Upper lobe of right lung (tissue), 1 donor: ENCODE measurements around the gene ERC2. TPM values are rescaled to one million over a fixed set of nuclear protein-coding genes. Genes with fewer than 3 reads are reported as not detected.

ENCODE experiments used
- ATAC-seq: fragments of 200-7000 bp; cut with Tn5 transposase; one replicate; pipeline ENCODE4 v1.9.1; 2020; ENCODE audit warnings: mild to moderate bottlenecking, moderate library complexity
- DNase-seq: peaks from one replicate; pipeline ENCODE4 v3.0.0-alpha.2; 2020
- H3K27ac ChIP-seq: fragments of 200-600 bp; one replicate; pipeline ENCODE4 v1.8.0; 2022
- H3K27me3 ChIP-seq: fragments of 200-600 bp; one replicate; pipeline ENCODE4 v1.8.0; 2022; ENCODE audit warnings: mild to moderate bottlenecking
- H3K36me3 ChIP-seq: fragments of 200-600 bp; one replicate; pipeline ENCODE4 v1.8.0; 2022
- H3K4me1 ChIP-seq: fragments of 200-600 bp; one replicate; pipeline ENCODE4 v1.8.0; 2022
- H3K4me3 ChIP-seq: fragments of 200-600 bp; one replicate; pipeline ENCODE4 v1.8.0; 2022; ENCODE audit warnings: mild to moderate bottlenecking
- H3K9me3 ChIP-seq: fragments of 200-600 bp; one replicate; pipeline ENCODE4 v1.8.0; 2022
- CTCF ChIP-seq: fragments of 200-600 bp; IDR thresholded peaks from one replicate; pipeline ENCODE4 v1.8.0; 2022; ENCODE audit warnings: antibody characterized with exemption
- intact Hi-C: fragments of 100-400 bp; cut with DNase I; formaldehyde crosslinking; loops from one replicate; pipeline ENCODE4 v1.11.0; 2022
- total RNA-seq: library from RNA; stranded (reverse); fragmentation: NEBNext Ultra II Directional; extraction: Animal tissue kit (Norgen Biotek cat#: 25700); gene quantifications from one replicate; pipeline ENCODE4 v1.2.1, GENCODE V29; 2021
- donor health status: DM: no; HTN: yes; CAD: no; lungs with severe emphysema.

The ERC2 gene
- total RNA-seq, 1 donor from 2014 or later, result 1.4 TPM

- Histone ChIP-seq H3K36me3 (no peaks in the 10 kb centered on the region), H3K27me3 (peaks cover 4% of the 10 kb centered on the region), H3K4me3 (no peak overlapping the region), H3K9me3 (no peaks in the 10 kb centered on the region), H3K4me1 (no peaks in the 10 kb centered on the region), H3K27ac (no peak overlapping the region)
- no peak for DNase-seq
- no peak for TF ChIP-seq CTCF
- no peak for ATAC-seq
- intact Hi-C loops, result no loop called here
These were observed 749.7 kb downstream of the ERC2 start for GRCh38 chr3:55718521-55718921.

GRCh38 chr3:55718074-55718473, 750.2 kb downstream of the ERC2 start:
- TF ChIP-seq CTCF, result no peak
- Histone ChIP-seq H3K9me3 (no peaks in the 10 kb centered on the region), H3K36me3 (no peaks in the 10 kb centered on the region), H3K27ac (no peak overlapping the region), H3K27me3 (peaks cover 4% of the 10 kb centered on the region), H3K4me3 (no peak overlapping the region), H3K4me1 (no peaks in the 10 kb centered on the region)
- ATAC-seq (no peak), DNase-seq (no peak)
- intact Hi-C loops, result no loop called here

GRCh38 chr3:55717481-55717880, 750.8 kb downstream of the ERC2 start:
- H3K27ac ChIP-seq, result no peak overlapping the region
- no peak for ATAC-seq
- no peaks in the 10 kb centered on the region for H3K4me1 ChIP-seq

GRCh38 chr3:55716611-55717225, 751.5 kb downstream of the ERC2 start:
- H3K36me3 ChIP-seq, result no peaks in the 10 kb centered on the region
- intact Hi-C loops, result no loop called here
- H3K4me1 ChIP-seq, result no peaks in the 10 kb centered on the region
- no peaks in the 10 kb centered on the region for H3K9me3 ChIP-seq
- DNase-seq (no peak), ATAC-seq (no peak)
- peaks cover 4% of the 10 kb centered on the region for H3K27me3 ChIP-seq
- no peak overlapping the region for H3K27ac ChIP-seq
- H3K4me3 ChIP-seq, result no peak overlapping the region
- TF ChIP-seq CTCF, result no peak

More at GRCh38 chr3:55717481-55717880, 750.8 kb downstream of the ERC2 start:
- Histone ChIP-seq H3K9me3 (no peaks in the 10 kb centered on the region), H3K4me3 (no peak overlapping the region), H3K36me3 (no peaks in the 10 kb centered on the region), H3K27me3 (peaks cover 4% of the 10 kb centered on the region)
- TF ChIP-seq CTCF, result no peak
- no peak for DNase-seq
- intact Hi-C loops, result no loop called here

GRCh38 chr3:55716044-55716443, 752.2 kb downstream of the ERC2 start:
- intact Hi-C loops, result no loop called here
- Histone ChIP-seq H3K36me3 (no peaks in the 10 kb centered on the region), H3K27me3 (peaks cover 4% of the 10 kb centered on the region), H3K4me3 (no peak overlapping the region), H3K27ac (no peak overlapping the region), H3K4me1 (no peaks in the 10 kb centered on the region), H3K9me3 (no peaks in the 10 kb centered on the region)
- ATAC-seq, result no peak
- no peak for TF ChIP-seq CTCF
- DNase-seq, result no peak

GRCh38 chr3:55714057-55714456, 754.2 kb downstream of the ERC2 start:
- no peak for DNase-seq
- intact Hi-C loops, result no loop called here
- Histone ChIP-seq H3K27me3 (peaks cover 4% of the 10 kb centered on the region), H3K9me3 (no peaks in the 10 kb centered on the region), H3K36me3 (no peaks in the 10 kb centered on the region), H3K27ac (no peak overlapping the region), H3K4me1 (no peaks in the 10 kb centered on the region), H3K4me3 (no peak overlapping the region)
- ATAC-seq, result no peak
- no peak for TF ChIP-seq CTCF
